Osteoblast (primary cell): ENCODE results near the gene AQP4. TPM values are rescaled to one million over a fixed set of nuclear protein-coding genes. Genes with fewer than 3 reads are reported as not detected.

ENCODE experiments used
- DNase-seq: peaks from one replicate; pipeline ENCODE4 v3.0.0; 2011; ENCODE audit warnings: low spot score, mixed read lengths; ENCODE audit not compliant: insufficient read length; ENCODE audit errors: missing footprints
- H2AFZ ChIP-seq: 2 replicates; pipeline ENCODE4 v1.6.0; 2011; ENCODE audit warnings: mild to moderate bottlenecking, low read length
- H3K27ac ChIP-seq: 2 replicates; pipeline ENCODE4 v1.5.1; 2011; ENCODE audit warnings: mild to moderate bottlenecking, low read depth, low read length, moderate library complexity
- H3K27me3 ChIP-seq: 2 replicates; pipeline ENCODE4 v1.6.0; 2012; ENCODE audit warnings: mild to moderate bottlenecking, control low read depth, inconsistent platforms, low read length, moderate library complexity; ENCODE audit not compliant: insufficient read depth
- H3K36me3 ChIP-seq: 2 replicates; pipeline ENCODE4 v1.5.1; 2011; ENCODE audit warnings: mild to moderate bottlenecking, low read length, control low read depth, moderate library complexity; ENCODE audit not compliant: insufficient read depth
- H3K4me1 ChIP-seq: 2 replicates; pipeline ENCODE4 v1.5.1; 2011; ENCODE audit warnings: mild to moderate bottlenecking, low read length, control low read depth, moderate library complexity; ENCODE audit not compliant: insufficient read depth
- H3K4me2 ChIP-seq: 2 replicates; pipeline ENCODE4 v1.6.0; 2011; ENCODE audit warnings: mild to moderate bottlenecking, low read length; ENCODE audit not compliant: insufficient read depth
- H3K4me3 ChIP-seq: fragments of 200-600 bp; sonication (generic); 3 replicates; pipeline ENCODE4 v1.5.1; 2012; ENCODE audit warnings: mild to moderate bottlenecking, low read length, inconsistent platforms; ENCODE audit not compliant: insufficient read depth
- H3K79me2 ChIP-seq: 2 replicates; pipeline ENCODE4 v1.6.0; 2012; ENCODE audit warnings: mild to moderate bottlenecking, low read length, control low read depth, inconsistent platforms; ENCODE audit not compliant: insufficient read depth
- H3K9me3 ChIP-seq: 2 replicates; pipeline ENCODE4 v1.5.1; 2011; ENCODE audit warnings: low read depth, low read length, control low read depth
- H4K20me1 ChIP-seq: 2 replicates; pipeline ENCODE4 v1.6.0; 2012; ENCODE audit warnings: mild to moderate bottlenecking, low read length, control low read depth; ENCODE audit not compliant: insufficient read depth
- total RNA-seq: library from RNA; depleted of rRNA; stranded (reverse); fragments of >200 nt; gene quantifications from 2 replicates; pipeline ENCODE4 v1.2.3, GENCODE V29; 2012
- TF ChIP-seq, protein P1 (sequence below): IDR thresholded peaks from 2 replicates; pipeline ENCODE4 v1.5.1; 2011; ENCODE audit warnings: mild to moderate bottlenecking, low read depth, low read length, moderate library complexity; ENCODE audit errors: extremely low read depth

The AQP4 gene
- total RNA-seq, 1 donor = not detected

- Histone ChIP-seq H4K20me1 (no peaks in the 10 kb centered on the region), H3K4me3 (no peak overlapping the region), H3K27ac (no peak overlapping the region), H2AFZ (no peak overlapping the region), H3K79me2 (no peaks in the 10 kb centered on the region), H3K27me3 (no peaks in the 10 kb centered on the region), H3K4me1 (no peaks in the 10 kb centered on the region), H3K9me3 (peaks cover 3% of the 10 kb centered on the region), H3K4me2 (no peak overlapping the region), H3K36me3 (no peaks in the 10 kb centered on the region)
- TF ChIP-seq, protein P1, sequence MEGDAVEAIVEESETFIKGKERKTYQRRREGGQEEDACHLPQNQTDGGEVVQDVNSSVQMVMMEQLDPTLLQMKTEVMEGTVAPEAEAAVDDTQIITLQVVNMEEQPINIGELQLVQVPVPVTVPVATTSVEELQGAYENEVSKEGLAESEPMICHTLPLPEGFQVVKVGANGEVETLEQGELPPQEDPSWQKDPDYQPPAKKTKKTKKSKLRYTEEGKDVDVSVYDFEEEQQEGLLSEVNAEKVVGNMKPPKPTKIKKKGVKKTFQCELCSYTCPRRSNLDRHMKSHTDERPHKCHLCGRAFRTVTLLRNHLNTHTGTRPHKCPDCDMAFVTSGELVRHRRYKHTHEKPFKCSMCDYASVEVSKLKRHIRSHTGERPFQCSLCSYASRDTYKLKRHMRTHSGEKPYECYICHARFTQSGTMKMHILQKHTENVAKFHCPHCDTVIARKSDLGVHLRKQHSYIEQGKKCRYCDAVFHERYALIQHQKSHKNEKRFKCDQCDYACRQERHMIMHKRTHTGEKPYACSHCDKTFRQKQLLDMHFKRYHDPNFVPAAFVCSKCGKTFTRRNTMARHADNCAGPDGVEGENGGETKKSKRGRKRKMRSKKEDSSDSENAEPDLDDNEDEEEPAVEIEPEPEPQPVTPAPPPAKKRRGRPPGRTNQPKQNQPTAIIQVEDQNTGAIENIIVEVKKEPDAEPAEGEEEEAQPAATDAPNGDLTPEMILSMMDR = no peak
- DNase-seq = no peak
Measured at GRCh38 chr18:26888259-26888658, 22.8 kb upstream of the AQP4 start.

DNA sequence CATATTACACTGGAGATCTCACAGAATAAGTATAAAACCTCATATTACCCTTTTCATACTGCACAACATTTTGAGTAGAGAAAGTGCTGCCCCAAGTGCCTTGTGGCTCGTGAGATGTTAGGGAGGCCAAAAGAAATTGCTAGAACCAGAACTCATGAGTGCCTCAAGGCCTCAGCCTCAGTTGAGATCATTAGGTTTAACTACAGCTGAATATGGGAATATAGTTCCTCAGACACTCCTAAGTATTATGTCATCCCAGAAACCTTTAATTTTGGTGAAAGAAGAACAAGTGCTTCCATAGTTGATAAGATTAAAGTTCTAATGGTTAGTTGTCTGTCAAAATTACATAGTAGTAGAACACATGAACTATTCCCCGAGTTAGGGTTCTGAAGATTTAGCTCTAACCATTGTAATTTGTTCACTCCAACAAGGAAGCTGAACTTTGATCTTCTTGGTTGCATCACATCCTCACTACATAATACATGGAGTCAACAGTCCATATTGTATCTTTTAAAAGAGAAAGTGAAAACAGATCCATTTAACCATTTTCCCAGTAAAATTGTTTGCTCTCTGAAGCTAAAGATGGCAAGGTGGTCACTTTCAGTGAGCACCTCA, 9.6 kb upstream of the AQP4 start:
- Histone ChIP-seq H3K4me2 (no peak overlapping the region), H3K27ac (no peak overlapping the region), H4K20me1 (no peaks in the 10 kb centered on the region), H3K27me3 (no peaks in the 10 kb centered on the region), H3K36me3 (no peaks in the 10 kb centered on the region), H3K4me1 (no peaks in the 10 kb centered on the region), H3K9me3 (no peaks in the 10 kb centered on the region), H2AFZ (no peak overlapping the region), H3K79me2 (no peaks in the 10 kb centered on the region), H3K4me3 (no peak overlapping the region)
- DNase-seq = no peak
- TF ChIP-seq, protein P1 = no peak

- Histone ChIP-seq H3K4me1 (no peaks in the 10 kb centered on the region), H3K4me3 (no peak overlapping the region), H3K9me3 (no peaks in the 10 kb centered on the region), H3K27me3 (no peaks in the 10 kb centered on the region), H2AFZ (no peak overlapping the region), H3K79me2 (no peaks in the 10 kb centered on the region), H3K27ac (no peak overlapping the region), H3K36me3 (no peaks in the 10 kb centered on the region), H3K4me2 (no peak overlapping the region), H4K20me1 (no peaks in the 10 kb centered on the region)
- TF ChIP-seq, protein P1 = no peak
- no peak for DNase-seq
Measured at GRCh38 chr18:26874283-26874682, 8.8 kb upstream of the AQP4 start.

- Histone ChIP-seq H3K4me3 (no peak overlapping the region), H3K4me1 (no peaks in the 10 kb centered on the region), H3K4me2 (no peak overlapping the region), H3K36me3 (no peaks in the 10 kb centered on the region), H4K20me1 (no peaks in the 10 kb centered on the region), H3K27ac (no peak overlapping the region), H3K9me3 (no peaks in the 10 kb centered on the region), H3K79me2 (no peaks in the 10 kb centered on the region), H3K27me3 (no peaks in the 10 kb centered on the region), H2AFZ (no peak overlapping the region)
- no peak for DNase-seq
- TF ChIP-seq, protein P1 = no peak
Measured at GRCh38 chr18:26869640-26870039, 4.1 kb upstream of the AQP4 start.
